HTR-8/SVneo (cell line): ENCODE measurements around the gene S100A7A.
"Not testable (repeated sequence)": the region's sequence is repeated elsewhere in the genome, so short reads cannot be mapped to it uniquely, and the experiment has no call there.

ENCODE experiments used
- DNase-seq: peaks from one replicate; pipeline ENCODE4 v3.0.0; 2011; ENCODE audit warnings: low spot score, mixed read lengths; ENCODE audit not compliant: insufficient read length
- FAIRE-seq: peaks from 2 replicates; lab custom pipeline; 2011; peaks lifted over from hg19 to GRCh38; lab: Jason Lieb, UNC

Gene S100A7A

DNA sequence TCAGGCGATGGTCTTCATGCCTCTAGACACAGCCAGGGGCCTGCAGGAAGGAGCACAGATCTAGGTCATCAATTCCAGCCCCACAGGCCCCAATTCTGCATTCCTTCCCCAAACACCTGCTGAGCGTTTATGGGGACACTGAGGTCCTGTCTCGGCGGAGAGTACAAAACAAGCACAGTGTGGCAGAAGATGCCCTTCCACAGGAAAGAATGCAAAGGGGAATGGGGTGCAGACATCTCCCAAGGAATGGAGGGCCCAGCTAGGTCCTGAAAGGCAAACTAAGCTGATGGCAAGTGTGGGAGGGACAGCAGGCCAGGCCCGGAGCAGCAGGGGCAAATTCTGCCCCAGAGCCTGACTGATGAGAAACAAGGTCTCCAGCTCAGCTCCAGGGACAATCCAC, 21.9 kb upstream of the S100A7A start:
- DNase-seq: no peak

DNA sequence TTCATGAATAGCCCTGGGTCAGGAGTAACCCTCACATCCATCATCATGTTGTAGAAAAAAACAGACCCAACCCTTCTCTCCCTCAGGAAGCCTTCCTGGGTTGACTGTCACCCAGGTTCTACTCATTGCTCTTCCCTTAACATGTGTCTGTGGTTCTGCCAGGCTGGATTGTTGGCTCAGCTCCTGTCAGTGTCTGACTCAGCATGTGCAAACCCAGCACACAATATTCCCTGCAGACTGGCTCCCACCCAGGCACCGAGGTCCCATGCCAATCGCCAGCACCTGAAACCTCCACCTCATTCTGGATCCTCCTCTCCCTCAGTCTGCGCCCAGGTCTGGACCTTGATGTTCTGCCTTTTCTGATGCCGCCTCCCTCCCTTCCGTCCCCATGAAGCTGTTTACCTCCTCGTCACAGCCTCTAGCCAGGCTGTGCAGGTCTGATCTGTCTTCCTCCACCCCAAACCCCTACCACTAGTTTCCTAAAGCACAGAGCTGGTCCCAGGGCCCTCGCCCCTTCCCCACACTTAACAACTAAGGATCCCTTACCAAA, 21.1 kb upstream of the S100A7A start:
- FAIRE-seq (no peak), DNase-seq (no peak)

More for the DNA sequence above, 21.9 kb upstream of the S100A7A start:
- no peak for FAIRE-seq

DNA sequence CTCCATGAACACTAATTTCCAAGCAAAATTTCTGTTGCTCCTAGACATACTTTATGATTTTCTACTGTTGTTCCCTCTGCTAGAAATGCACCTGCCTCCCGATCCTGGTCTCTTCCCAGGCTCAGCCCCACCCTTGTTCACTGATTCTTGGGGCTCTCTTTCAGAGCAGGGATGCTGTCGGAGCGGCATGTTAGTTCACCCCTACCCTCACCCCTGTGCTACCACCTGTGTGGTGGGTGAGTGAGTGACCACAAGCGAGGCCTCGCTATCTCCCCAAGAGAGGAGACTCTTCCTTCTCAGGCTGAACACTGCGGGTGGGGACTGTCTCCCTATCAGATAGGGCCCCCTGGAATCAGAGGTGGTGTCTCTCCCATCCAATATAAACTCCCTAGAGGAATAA, 20.5 kb upstream of the S100A7A start:
- FAIRE-seq: no peak
- DNase-seq: no peak

DNA sequence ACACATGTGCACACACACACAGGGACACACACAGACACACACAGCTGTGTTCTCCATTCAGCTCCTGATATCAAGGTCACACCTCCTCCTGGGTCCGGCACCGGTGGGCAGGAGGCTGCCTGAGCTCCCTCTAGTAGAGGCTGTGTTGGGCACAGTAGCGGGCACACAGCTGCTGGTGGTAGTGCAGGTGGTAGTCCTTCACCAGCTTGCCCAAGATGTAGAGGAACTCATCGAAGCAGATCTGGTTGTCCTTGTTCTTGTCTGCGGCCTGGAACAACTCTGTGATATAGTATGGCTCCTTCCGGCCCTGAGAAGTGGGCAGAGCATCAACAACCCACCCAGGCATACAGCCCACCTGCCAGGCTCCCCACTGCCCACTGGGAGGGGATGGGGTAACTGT, 19.9 kb upstream of the S100A7A start:
- no peak for FAIRE-seq
- no peak for DNase-seq

DNA sequence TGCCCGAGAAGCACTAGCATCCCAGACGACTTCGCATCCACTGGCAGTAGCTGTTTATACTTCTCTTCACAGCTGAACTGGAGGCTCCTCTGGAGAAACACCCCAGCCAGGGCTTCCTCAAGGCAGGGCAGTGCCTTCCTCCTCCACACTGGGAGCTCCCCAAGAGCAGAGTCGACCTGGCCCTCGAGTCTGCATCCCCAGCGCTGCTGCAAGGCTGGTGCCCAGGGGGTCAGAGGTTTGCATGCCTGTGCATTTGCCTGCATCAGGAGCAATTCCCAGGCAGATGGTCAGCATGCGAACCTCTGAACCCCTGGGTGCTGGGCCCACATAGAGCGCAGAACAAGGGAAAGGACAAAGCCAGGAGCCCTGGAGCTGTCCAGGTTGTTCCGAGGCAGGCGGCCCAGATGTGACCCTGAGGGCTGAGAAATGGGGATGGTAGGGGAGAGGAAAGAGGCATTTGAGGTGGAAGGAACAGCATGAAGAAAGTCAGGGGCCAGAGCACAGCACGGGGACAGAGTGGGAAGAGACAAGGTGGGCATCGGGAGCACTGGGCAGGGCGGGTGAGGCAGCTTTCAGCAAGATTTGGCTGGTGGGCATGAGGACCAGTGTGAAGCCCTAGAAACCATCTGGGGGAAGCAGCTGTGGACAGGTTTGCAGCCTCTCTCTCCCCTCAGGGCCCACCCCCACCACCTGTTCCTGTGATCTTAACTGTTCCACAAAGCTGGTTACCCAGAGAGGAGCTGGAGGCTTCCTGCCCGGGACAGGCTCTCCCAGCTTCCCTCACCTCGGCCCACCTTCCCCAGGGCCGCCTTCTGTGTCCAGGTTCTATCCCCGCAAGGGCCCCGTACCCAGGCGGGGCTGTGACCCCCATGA, 19.0 kb upstream of the S100A7A start:
- FAIRE-seq: no peak

DNA sequence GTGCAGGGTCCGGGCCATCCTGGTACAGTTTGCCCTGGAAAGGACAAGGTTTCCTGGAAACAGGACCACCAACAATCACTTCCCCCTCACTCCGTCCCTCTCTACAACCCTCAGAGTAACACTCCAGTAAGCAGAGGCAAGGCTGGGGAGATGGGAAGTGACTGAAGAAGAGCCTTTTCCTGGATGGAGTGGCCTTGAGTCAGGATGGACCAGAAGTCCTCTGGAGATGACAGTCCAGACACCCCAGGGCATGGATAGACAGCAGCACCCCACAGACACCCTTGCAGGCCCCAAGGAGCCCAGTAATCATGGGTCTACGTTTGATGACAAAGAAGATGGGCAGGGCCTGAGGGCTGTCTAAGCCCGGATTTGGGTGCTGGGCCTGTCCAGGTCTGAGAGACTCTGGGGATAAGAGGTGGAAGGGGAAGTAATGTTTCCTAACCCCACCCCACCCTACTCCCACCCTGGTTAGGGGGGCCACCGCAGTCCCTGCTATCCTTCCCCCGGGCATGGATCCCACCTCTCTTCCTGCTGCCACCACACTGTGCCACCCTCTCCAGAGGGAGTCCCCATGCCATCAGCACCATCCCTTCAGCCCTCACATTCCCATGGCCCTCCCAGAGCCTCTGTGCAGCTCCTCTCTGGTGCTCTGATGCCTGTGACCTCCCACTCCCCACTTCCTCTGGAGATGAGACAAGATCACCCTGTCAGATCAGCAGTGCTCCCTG, 18.2 kb upstream of the S100A7A start:
- no peak for FAIRE-seq

More for the DNA sequence above, 19.0 kb upstream of the S100A7A start:
- no peak for DNase-seq

DNA sequence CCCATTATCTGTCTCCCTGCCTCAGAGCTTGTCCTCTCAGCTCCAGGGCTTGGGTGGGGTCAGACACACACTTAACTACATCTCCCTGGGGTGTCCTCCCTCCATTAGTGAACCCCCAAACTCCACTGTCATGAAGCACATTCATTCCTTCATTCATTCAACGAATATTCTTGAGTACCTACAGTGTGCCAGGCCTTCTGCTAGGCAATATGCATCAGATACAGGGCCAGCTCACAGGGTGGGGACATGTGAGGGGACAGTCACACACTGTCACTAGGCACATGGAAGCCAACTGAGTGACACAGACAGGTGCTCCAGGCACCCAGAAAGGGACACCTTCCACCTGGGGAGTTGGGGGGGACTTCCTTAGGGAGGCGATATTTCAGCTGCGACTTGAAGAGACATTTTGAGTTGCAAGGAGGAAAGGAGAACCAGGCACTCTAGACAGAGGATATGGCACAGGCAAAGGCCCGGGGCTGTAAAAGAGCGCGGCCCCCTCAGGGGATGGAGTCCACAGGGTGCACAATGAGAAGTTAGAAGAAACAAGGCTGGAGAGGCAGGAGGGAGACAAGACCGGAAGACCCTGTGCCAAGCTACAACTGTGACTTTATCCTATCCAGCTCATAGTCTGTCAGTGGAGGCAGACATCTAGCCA, 16.8 kb upstream of the S100A7A start:
- DNase-seq: no peak
- FAIRE-seq: no peak

More for the DNA sequence above, 18.2 kb upstream of the S100A7A start:
- DNase-seq: no peak

DNA sequence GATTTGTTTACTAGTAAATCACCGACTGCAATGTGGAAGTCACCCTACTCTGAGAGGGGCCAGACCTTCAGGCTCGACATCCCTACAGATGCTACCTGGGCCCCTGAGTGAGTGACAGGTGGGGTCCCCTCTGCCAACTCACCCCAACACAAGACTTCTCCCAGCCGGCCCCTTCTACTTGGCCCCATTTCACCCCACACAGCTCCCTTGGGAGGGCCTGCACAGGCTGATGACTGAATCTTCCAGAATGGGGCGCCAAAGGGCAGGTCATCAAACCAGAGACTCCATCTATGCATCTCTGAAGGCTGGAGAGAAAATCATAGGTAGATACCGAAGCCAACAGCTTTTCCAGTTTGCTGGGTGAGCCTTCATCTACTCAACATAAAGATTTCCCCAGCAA, 16.1 kb upstream of the S100A7A start:
- FAIRE-seq (no peak), DNase-seq (no peak)

DNA sequence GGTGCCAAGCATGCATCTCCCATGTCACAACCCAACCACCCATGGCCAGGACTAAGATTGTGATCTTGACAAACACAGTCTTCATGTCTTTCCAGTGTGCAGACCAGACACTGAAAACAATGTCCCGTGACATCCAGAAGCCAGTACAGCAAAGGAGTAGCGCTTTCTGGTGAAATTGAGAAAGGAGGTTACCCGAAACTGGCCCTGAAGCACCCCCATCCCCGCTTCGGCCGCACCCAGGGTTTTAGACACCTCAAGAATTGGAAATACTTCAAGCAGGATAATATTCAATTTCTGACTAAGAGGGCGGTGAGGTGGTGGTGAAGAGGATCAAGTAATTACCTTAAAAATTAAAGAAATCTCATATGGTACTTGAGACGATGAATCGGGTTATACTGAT, 14.9 kb upstream of the S100A7A start:
- FAIRE-seq (no peak), DNase-seq (no peak)

DNA sequence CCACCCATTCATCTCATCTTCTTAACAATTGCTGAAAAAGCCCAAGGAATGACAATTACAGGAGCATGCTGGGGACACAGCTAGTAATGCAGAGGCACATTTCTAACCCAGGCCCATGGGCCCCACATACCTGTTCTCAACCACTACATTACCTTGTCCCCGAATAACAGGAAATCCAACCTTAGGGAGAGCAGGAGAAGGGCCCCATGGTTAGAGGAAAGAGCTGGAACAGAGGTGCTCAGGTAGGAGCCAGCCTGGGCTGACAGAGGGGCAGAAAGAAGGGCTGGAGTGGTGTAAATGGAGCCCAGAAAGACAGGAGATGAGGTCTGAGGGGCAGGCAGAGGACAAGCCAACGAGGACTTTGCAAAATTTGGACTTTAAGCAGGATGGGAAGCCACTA, 14.1 kb upstream of the S100A7A start:
- FAIRE-seq (no peak), DNase-seq (no peak)

DNA sequence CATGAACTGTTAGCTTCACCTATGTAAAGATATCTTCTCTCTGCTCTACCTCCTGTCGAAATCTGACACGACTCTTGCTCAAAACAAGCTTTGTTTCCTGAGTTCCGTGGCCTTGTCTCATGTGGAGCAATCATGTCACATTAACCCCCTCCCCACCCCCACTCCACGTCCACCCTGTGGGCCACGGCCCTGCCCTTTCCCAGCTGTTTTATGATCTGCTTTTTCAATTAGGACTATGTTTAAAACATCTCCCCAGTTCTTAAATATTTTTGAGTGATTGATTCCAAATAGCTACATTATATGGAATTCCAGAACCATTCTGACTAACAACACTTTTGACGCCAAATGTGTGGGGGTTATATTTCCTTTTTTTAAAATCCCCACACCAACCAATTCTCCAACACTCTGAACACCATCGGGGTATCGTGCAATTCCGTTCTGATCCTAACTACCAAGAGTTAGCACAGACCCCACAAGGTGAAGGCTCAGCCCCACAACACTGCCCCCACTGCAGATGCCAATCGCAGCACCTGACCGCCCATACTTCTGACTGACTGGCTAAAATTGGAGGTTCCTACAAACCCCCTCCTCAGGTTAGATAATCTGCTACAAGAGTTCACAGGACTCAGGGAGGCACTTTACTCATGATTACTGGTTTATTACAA, 12.8 kb upstream of the S100A7A start:
- no peak for FAIRE-seq
- DNase-seq: no peak

DNA sequence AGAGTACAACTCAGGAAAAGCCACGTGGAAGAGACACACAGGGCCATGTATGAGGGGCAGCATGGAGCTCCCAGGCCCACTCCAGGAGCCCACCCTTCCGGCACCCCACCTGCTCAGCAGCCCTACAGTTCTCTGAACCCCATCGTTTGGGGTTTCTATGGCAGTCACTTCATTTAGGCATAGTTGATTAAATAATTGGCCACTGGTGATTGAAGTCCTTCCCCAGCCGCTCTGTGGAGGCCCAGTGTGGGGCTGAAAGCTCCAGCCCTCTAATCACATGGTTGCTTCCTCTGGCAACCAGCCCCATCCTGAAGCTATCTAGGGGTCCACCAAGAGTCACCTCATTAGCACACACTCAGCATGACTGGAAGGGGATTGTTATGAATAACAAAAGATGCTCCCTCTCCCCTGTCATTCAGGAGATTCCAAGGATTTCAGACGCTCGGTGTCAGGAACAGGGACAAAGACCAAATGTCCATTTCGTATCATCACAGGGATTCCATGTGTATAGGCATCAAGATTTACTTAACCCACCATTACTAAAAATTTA, 12.2 kb upstream of the S100A7A start:
- FAIRE-seq (no peak), DNase-seq (no peak)

DNA sequence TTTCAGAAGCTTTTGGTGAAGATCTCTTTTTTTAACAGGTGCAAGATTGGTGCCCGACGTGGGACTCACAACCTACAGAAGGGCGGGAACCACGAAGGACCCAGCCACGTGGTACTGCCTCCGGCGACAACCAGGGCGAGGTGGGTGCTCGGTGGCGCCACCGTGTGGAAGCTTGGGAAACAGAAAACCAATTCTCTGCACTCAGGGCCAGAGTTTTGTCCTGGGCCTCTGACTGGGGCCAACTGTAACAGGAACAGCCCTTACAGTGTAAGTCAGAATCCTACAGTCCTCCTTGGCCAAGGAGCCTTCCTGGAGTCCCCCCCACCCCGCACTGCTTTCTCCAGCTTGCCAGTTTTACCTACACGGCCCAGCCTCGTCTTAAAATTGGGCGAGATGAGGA, 11.6 kb upstream of the S100A7A start:
- DNase-seq: no peak
- no peak for FAIRE-seq

DNA sequence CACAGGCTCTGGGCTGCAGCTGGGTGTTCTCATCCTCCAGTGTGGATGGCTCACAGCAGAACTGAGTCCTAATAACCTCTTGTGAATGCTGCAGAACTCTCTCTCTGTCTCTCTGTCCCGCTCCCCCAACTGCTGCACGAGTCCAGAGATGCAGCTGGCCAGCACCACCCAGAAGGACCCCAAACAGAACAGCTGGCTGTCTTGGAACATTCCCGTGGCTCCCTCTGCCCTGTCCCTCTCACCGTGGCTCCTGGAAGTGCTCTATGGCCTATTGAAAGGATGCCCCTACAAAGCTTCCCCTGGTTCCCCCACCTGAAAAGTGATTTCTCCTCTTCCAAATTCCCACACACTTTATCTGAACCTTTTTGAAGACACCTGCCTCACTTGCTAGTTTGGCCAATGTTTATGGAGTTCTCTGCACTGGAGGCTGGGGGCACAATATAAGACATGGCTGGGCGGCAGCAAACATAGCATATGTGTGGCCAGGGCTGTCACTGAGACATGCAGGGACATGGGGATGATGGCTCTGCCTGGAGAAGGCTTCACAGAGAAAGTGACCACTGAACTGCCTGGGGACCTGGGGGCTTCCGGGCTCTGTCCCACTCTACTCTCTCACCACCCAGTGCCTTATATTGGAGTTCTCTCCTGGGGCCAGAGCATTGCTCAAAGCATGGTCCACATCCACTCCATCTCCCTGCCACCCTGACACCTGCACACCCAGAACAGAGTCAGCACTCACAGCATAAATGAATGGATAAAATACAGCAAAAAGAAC, 10.3 kb upstream of the S100A7A start:
- FAIRE-seq, DNase-seq: not testable (repeated sequence)

DNA sequence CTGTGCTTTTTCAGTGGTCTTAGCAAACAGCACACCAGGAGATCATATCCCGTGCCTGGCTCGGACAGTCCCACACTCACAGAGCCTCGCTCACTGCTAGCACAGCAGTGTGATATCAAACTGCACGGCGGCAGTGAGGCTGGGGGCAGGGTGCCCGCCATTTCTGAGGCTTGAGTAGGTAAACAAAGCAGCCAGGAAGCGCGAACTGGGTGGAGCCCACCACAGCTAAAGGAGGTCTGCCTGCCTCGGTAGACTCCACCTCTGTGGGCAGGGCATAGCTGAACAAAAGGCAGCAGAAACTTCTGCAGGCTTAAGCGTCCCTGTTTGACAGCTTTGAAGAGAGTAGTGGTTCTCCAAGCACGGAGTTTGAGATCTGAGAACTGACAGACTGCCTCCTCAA, 9.0 kb upstream of the S100A7A start:
- DNase-seq, FAIRE-seq: not testable (repeated sequence)

DNA sequence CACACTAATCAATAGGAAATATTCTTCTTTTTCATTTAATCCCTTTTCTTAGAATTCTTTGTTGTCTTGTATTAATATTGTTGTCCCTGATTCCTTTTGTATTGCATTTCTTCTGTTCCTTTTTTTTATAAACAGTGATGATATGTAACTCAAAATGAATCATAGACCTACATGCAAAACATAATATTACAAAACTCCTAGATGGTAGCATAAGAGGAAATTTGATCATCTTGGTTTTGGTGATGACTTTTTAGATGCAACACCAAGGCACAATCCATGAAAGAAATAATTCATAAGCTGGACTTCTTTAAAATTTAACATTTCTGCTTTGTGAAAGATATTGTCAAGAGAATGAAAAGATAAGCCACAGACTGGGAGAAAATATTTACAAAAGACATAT, 2.4 kb upstream of the S100A7A start:
- FAIRE-seq, DNase-seq: not testable (repeated sequence)

DNA sequence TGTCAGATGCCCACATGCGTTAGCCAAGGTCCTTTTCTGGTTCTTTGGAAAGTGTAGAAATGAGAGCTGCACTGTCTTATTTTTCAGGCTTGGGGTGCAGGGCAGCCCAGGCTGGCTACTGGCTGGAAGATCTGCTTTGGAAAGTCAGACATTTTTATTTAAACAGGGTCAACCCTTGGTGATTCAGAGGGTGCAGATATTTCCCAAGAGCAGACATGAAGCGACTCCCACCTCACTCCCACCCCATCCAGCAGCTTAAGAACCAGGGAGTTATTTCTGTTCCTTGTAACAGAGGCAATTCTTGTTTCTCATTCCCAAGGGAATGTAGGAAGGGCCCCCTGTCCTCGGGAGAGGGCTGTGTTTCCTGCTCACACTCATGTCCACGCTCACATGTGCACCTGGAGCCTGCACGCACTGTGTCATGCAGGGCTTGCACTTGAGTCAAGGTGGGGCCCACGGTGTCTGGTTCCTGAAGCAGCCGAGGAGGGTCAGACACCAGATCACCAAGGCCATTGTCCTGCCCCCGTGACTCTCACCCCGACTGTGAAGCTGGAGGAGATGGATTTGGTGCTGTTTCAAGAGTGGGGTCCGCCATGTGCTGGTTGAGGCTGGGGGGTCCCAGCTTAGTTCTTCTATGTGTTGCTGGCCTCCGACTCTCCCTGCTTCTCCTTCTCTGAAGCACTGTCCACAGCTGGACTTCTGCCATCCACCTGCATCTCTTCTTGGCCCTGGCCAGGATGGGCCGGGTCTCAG, 992 bp downstream of the S100A7A start:
- FAIRE-seq (no peak), DNase-seq (no peak)

DNA sequence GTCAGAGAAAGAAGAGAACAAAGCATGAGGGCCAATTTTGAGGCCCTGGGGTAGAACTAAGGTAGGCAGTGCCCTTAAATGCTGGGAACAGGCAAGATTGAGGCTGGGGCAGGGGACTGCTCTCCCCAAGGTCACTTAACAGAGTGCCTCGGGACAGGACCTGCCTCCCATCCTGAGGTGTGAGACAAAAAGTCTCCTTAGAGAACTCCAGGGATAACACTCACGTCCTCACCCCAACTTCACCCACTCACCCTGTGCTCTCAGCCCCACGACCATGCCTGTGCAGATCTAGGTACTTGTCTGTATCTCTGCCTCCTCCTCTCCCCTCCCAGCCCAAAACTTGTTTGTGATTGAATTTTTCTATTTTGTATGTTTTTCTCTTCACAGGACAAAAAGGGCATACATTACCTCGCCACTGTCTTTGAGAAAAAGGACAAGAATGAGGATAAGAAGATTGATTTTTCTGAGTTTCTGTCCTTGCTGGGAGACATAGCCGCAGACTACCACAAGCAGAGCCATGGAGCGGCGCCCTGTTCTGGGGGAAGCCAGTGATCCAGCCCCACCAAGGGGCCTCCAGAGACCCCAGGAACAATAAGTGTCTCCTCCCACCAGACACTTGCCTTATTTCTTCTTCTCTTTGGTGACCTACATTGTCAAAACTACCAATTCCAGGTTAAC, 2.6 kb downstream of the S100A7A start:
- DNase-seq, FAIRE-seq: not testable (repeated sequence)
